H1 (cell line): Measurements from ENCODE around the gene TM9SF1.

Experiments used
- BRCA1 ChIP-seq: IDR thresholded peaks from 2 replicates; pipeline ENCODE4 v1.6.1; 2012; ENCODE audit warnings: low read depth, low read length, improper control_type of control experiment
- CHD2 ChIP-seq: IDR thresholded peaks from 2 replicates; pipeline ENCODE4 v1.6.1; 2012; ENCODE audit warnings: low read length, improper control_type of control experiment
- CREB1 ChIP-seq: IDR thresholded peaks from 2 replicates; pipeline ENCODE4 v1.6.1; 2012; ENCODE audit warnings: inconsistent platforms
- EGR1 ChIP-seq: IDR thresholded peaks from 2 replicates; pipeline ENCODE4 v1.6.1; 2011; ENCODE audit warnings: low read depth, low read length, borderline replicate concordance
- EP300 ChIP-seq, 2 experiments: IDR thresholded peaks; 1 replicate in 1 of 2; 2 replicates in 1 of 2; pipeline ENCODE4 v1.6.1; 2011 to 2012; ENCODE audit warnings: low read depth in 2 of 2, low read length in 2 of 2, mild to moderate bottlenecking in 2 of 2, borderline replicate concordance in 1 of 2, inconsistent platforms in 1 of 2, moderate library complexity in 1 of 2
- POLR2AphosphoS5 ChIP-seq: IDR thresholded peaks from 2 replicates; pipeline ENCODE4 v1.6.1; 2011; ENCODE audit warnings: low read depth, low read length
- TF ChIP-seq, protein P1 (sequence below), 3 experiments: IDR thresholded peaks; 1 replicate in 2 of 3; 2 replicates in 1 of 3; pipeline versions ENCODE4 v1.5.1 to v1.6.1; 2011; ENCODE audit warnings: low read length in 3 of 3, mild to moderate bottlenecking in 3 of 3, inconsistent platforms in 2 of 3, low read depth in 1 of 3, moderate library complexity in 1 of 3; ENCODE audit not compliant: insufficient read depth in 1 of 3; ENCODE audit errors: control extremely low read depth in 1 of 3

- TF ChIP-seq POLR2AphosphoS5 (no peak), CHD2 (no peak), BRCA1 (no peak), EP300 (IDR thresholded peaks at IDR 0.05; ENCODE audit: borderline replicate concordance in 1 of 2, low read depth in 2 of 2, low read length in 2 of 2) (no peak), EGR1 (no peak), CREB1 (no peak)
- TF ChIP-seq, protein P1, sequence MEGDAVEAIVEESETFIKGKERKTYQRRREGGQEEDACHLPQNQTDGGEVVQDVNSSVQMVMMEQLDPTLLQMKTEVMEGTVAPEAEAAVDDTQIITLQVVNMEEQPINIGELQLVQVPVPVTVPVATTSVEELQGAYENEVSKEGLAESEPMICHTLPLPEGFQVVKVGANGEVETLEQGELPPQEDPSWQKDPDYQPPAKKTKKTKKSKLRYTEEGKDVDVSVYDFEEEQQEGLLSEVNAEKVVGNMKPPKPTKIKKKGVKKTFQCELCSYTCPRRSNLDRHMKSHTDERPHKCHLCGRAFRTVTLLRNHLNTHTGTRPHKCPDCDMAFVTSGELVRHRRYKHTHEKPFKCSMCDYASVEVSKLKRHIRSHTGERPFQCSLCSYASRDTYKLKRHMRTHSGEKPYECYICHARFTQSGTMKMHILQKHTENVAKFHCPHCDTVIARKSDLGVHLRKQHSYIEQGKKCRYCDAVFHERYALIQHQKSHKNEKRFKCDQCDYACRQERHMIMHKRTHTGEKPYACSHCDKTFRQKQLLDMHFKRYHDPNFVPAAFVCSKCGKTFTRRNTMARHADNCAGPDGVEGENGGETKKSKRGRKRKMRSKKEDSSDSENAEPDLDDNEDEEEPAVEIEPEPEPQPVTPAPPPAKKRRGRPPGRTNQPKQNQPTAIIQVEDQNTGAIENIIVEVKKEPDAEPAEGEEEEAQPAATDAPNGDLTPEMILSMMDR (IDR thresholded peaks at IDR 0.05; ENCODE audit: control extremely low read depth in 1 of 3, insufficient read depth in 1 of 3, low read depth in 1 of 3, low read length in 3 of 3): no peak
Measured at GRCh38 chr14:24213866-24214662, 18.8 kb upstream of the TM9SF1 start.
